ENCODE measurements around the gene ELMO3. TPM values are rescaled to one million over a fixed set of nuclear protein-coding genes. Genes with fewer than 3 reads are reported as not detected.
A peak's percentile ranks its signal among the peaks of the same experiment; 100 is the strongest.

Gene ELMO3
- total and polyA plus RNA-seq, 2 donors (not counting 1 experiment from before 2014, with no cell fraction given) = 0.33 to 0.36 TPM

- TF ChIP-seq, protein P1, sequence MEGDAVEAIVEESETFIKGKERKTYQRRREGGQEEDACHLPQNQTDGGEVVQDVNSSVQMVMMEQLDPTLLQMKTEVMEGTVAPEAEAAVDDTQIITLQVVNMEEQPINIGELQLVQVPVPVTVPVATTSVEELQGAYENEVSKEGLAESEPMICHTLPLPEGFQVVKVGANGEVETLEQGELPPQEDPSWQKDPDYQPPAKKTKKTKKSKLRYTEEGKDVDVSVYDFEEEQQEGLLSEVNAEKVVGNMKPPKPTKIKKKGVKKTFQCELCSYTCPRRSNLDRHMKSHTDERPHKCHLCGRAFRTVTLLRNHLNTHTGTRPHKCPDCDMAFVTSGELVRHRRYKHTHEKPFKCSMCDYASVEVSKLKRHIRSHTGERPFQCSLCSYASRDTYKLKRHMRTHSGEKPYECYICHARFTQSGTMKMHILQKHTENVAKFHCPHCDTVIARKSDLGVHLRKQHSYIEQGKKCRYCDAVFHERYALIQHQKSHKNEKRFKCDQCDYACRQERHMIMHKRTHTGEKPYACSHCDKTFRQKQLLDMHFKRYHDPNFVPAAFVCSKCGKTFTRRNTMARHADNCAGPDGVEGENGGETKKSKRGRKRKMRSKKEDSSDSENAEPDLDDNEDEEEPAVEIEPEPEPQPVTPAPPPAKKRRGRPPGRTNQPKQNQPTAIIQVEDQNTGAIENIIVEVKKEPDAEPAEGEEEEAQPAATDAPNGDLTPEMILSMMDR (conservative IDR thresholded peaks at IDR 0.05 in 1 of 2, IDR thresholded peaks at IDR 0.05 in 1 of 2; ENCODE audit: low read depth in 1 of 2, low read length in 2 of 2) = no peak
- TF ChIP-seq EZH2 (IDR thresholded peaks at IDR 0.05; ENCODE audit: low read length, missing control alignments) = no peak
- H3K9me3 ChIP-seq (ENCODE audit: control insufficient read depth, insufficient read depth, low read depth, low read length) = no peaks in the 10 kb centered on the region
- H3K79me2 ChIP-seq (ENCODE audit: control insufficient read depth, insufficient read depth, low read length) = peaks cover 9% of the 10 kb centered on the region
- peak within 1 kb of the TSS; percentile 55 to 89 (median 65) for H3K4me3 ChIP-seq (replicated peaks in 1 of 4; ENCODE audit: control extremely low read depth in 1 of 4, insufficient read depth in 1 of 4, low read depth in 3 of 4, low read length in 4 of 4)
- peak within 1 kb of the TSS; percentile 75 for H2AFZ ChIP-seq (ENCODE audit: low read length)
- DNase-seq (ENCODE audit: low read depth in 2 of 2) = peak; percentile 98
- peaks cover 24% of the 10 kb centered on the region for H3K4me1 ChIP-seq (ENCODE audit: control insufficient read depth, extremely low read depth, insufficient read depth, low read length)
- H3K36me3 ChIP-seq (ENCODE audit: control insufficient read depth, insufficient read depth, low read length) = peaks cover 5% of the 10 kb centered on the region
- peak within 1 kb of the TSS; percentile 84 for H3K4me2 ChIP-seq (ENCODE audit: extremely low read depth, insufficient read depth, low read length)
- no peaks in the 10 kb centered on the region for H4K20me1 ChIP-seq (ENCODE audit: control insufficient read depth, extremely low read depth, insufficient read depth, low read length)
- H3K27me3 ChIP-seq (ENCODE audit: control insufficient read depth, insufficient read depth, low read length) = no peaks in the 10 kb centered on the region
- peak within 1 kb of the TSS; percentile 96 for H3K9ac ChIP-seq (ENCODE audit: insufficient read depth, low read length)
- peak within 1 kb of the TSS; percentile 98 for H3K27ac ChIP-seq (ENCODE audit: insufficient read depth, low read length)
Observed at GRCh38 chr16:67183627-67184452, 15.1 kb upstream of the ELMO3 start, which contains the start of gene MATCAP1. MATCAP1 (minus strand) TSS chr16:67183963; CDS start chr16:67180610, 3,353 bp downstream.

DNA sequence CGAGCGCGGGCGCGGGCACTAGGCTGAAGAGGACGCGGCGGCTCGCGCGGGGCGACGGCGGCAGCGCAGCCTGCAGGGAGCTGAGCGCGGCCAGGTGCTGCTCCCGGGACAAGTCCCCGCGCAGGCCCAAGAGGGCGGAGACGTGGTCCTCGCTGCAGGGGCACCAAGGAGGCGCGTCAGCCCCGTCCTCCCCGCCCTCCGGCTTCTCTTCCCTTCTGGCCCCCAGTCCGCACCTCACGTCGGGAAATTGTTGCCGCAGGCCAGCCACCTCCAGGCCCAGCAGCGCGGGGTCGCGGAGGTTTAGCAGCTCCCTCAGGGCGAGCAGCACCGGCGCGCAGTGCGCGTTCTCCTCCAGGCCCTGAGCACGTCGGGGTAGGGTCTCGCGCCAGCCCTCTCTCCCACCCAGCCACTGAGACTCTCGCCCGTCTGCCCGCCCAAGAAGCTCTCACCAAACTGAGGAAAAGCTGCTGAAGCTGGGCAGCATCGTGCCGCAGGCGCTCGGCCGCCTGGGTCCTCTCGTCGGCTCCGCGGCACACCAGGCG is 14.4 kb upstream of the ELMO3 start:
- Histone ChIP-seq H3K9ac (ENCODE audit: insufficient read depth, low read length) (no peak overlapping the region), H3K4me3 (replicated peaks in 1 of 4; ENCODE audit: control extremely low read depth in 1 of 4, insufficient read depth in 1 of 4, low read depth in 3 of 4, low read length in 4 of 4) (peak overlapping the region; percentile 24 to 67 (median 59)), H4K20me1 (ENCODE audit: control insufficient read depth, extremely low read depth, insufficient read depth, low read length) (no peaks in the 10 kb centered on the region), H3K27me3 (ENCODE audit: control insufficient read depth, insufficient read depth, low read length) (no peaks in the 10 kb centered on the region), H3K27ac (ENCODE audit: insufficient read depth, low read length) (no peak overlapping the region), H2AFZ (ENCODE audit: low read length) (no peak overlapping the region), H3K4me1 (ENCODE audit: control insufficient read depth, extremely low read depth, insufficient read depth, low read length) (peaks cover 24% of the 10 kb centered on the region), H3K36me3 (ENCODE audit: control insufficient read depth, insufficient read depth, low read length) (peaks cover 3% of the 10 kb centered on the region), H3K4me2 (ENCODE audit: extremely low read depth, insufficient read depth, low read length) (peak overlapping the region; percentile 84), H3K79me2 (ENCODE audit: control insufficient read depth, insufficient read depth, low read length) (peaks cover 9% of the 10 kb centered on the region), H3K9me3 (ENCODE audit: control insufficient read depth, insufficient read depth, low read depth, low read length) (no peaks in the 10 kb centered on the region)
- DNase-seq (ENCODE audit: low read depth in 2 of 2) = no peak
- TF ChIP-seq, protein P1 (conservative IDR thresholded peaks at IDR 0.05 in 1 of 2, IDR thresholded peaks at IDR 0.05 in 1 of 2; ENCODE audit: low read depth in 1 of 2, low read length in 2 of 2) = no peak
- TF ChIP-seq EZH2 (IDR thresholded peaks at IDR 0.05; ENCODE audit: low read length, missing control alignments) = peak; percentile 42

DNA sequence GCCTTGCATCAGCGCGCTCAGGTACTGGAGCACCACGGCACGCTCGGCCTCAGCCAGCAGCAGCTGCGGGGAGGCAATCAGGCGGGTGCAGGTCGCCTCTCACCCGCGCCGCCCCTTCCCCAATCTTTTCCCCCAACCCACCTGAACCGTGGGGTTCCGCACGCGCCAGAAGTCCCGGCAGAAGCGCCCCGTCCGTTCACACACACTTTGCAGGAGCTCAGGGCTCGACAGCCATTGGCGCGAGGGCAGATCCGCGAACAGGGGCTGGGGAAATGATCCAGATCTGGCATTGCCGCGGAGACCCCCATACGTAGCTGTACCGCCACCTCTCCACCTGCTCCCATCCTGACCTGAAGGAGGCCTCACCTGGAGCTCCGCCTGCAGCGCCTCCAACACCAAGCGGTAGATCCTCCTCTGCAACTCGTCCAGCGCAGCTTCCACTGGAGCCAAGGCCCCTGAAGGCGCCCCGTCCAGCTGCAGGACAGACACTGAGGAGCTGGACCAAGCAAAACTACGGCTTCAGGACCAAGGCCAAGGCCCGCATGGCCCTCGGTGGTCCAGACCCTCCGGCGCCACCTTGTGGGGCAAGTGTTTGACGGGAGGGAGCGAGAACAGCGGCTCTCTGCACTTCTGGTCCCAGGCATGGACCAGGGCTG is 13.8 kb upstream of the ELMO3 start:
- no peaks in the 10 kb centered on the region for H3K27me3 ChIP-seq (ENCODE audit: control insufficient read depth, insufficient read depth, low read length)
- no peaks in the 10 kb centered on the region for H3K9me3 ChIP-seq (ENCODE audit: control insufficient read depth, insufficient read depth, low read depth, low read length)
- peaks cover 3% of the 10 kb centered on the region for H3K36me3 ChIP-seq (ENCODE audit: control insufficient read depth, insufficient read depth, low read length)
- peaks cover 9% of the 10 kb centered on the region for H3K79me2 ChIP-seq (ENCODE audit: control insufficient read depth, insufficient read depth, low read length)
- H3K4me2 ChIP-seq (ENCODE audit: extremely low read depth, insufficient read depth, low read length) = peak overlapping the region; percentile 39
- no peaks in the 10 kb centered on the region for H4K20me1 ChIP-seq (ENCODE audit: control insufficient read depth, extremely low read depth, insufficient read depth, low read length)
- no peak for TF ChIP-seq EZH2 (IDR thresholded peaks at IDR 0.05; ENCODE audit: low read length, missing control alignments)
- TF ChIP-seq, protein P1 (conservative IDR thresholded peaks at IDR 0.05 in 1 of 2, IDR thresholded peaks at IDR 0.05 in 1 of 2; ENCODE audit: low read depth in 1 of 2, low read length in 2 of 2) = peak; percentile 64 to 87
- DNase-seq (ENCODE audit: low read depth in 2 of 2) = peak; percentile 83 to 92
- H3K4me1 ChIP-seq (ENCODE audit: control insufficient read depth, extremely low read depth, insufficient read depth, low read length) = peaks cover 24% of the 10 kb centered on the region
- peak overlapping the region in 2 of 4 experiments; percentile 21 to 63 for H3K4me3 ChIP-seq (replicated peaks in 1 of 4; ENCODE audit: control extremely low read depth in 1 of 4, insufficient read depth in 1 of 4, low read depth in 3 of 4, low read length in 4 of 4)
- no peak overlapping the region for H3K9ac ChIP-seq (ENCODE audit: insufficient read depth, low read length)
- no peak overlapping the region for H3K27ac ChIP-seq (ENCODE audit: insufficient read depth, low read length)
- no peak overlapping the region for H2AFZ ChIP-seq (ENCODE audit: low read length)

Data from fibroblast of lung (primary cell).